GM12892 (cell line): ENCODE measurements around the gene ABCC1.

Source experiments
- POLR2A ChIP-seq: IDR thresholded peaks from 2 replicates; pipeline ENCODE4 v1.6.1; 2011; ENCODE audit warnings: low read depth, low read length, control low read depth
- POLR2AphosphoS5 ChIP-seq: IDR thresholded peaks from 2 replicates; pipeline ENCODE4 v1.6.1; 2011; ENCODE audit warnings: low read depth, low read length, control low read depth
- TAF1 ChIP-seq: IDR thresholded peaks from 2 replicates; pipeline ENCODE4 v1.6.1; 2011; ENCODE audit warnings: low read depth, mild to moderate bottlenecking, control low read depth, low read length, borderline replicate concordance

DNA sequence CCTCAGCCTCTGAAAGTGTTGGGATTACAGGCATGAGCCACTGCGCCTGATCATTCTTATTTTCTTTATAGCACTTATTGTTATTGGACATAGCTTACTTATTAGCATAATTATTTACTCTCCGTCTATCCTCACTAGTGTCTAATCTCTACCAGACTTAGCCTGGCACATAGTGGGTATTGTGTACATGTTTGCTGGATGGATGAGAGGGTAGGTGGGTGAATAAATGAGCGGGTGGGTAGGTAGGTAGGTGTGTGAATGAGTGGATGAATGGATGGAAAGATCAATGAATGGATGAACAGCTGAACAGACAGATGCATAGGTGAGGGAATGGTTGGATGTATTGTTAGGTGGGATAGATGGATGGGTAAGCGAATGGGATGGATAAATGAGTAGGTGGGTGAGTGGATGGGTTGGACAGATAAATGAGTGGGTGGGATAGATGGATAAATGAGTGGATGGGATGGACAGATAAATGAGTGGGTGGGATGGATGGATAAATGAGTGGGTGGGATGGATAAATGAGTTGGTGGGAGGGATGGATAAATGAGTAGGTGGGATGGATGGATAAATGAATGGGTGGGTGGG lies 222.0 kb downstream of the ABCC1 start:
- TF ChIP-seq POLR2AphosphoS5, result no peak
- TF ChIP-seq POLR2A, result no peak
- no peak for TF ChIP-seq TAF1
